NCI-H748 (cell line): ENCODE results near the gene CCL27.
A peak's percentile ranks its signal among the peaks of the same experiment; 100 is the strongest.

Experiments
- DNase-seq: peaks from one replicate; lab custom pipeline; 2025; ENCODE audit not compliant: unreplicated experiment; lab: John Stamatoyannopoulos, UW

The CCL27 gene

DNA sequence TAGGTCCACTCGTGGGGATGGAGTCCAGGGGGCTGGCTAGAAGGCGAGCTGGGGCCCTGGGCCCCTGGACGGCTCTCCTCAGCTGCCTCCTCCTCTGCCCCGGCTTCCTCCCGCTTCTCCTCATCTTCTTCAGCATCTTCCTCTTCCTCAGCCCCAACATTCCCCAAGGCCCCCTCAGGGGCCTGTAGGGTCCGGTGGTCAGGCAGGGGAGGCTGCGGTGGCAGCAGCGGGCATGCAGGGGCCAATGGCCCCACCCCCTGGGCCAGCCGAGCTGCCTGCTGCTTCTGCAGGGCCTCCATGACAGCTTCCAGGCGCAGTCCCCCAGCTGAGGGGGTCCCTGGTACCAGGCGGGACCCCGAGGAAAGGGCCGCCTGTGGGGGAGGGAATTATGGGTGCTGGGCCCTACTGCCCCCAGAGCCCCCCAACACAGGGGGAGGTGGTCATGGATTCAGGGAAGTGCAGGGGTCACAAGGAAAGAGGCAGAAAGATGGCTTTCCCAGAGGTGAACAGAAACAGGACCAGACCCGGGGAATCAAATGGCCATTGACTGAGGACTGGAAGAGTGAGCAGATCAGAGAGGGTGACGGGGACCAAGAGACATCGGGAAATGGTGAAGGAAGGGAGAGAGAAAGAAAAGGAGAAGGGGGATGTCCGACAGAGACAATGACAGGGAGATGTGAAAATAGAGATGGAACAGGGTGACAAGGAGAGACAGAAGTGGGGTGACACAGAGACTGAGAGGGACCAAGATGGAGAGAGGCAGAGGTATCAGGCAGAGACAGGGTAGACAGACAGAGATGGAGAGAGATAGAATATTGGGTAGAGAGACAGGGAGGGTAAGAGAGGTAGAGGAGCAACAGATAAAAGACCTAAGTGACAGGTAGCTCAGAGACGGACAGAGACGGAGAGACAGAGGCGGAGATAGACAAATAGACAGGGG is 34.5 kb downstream of the CCL27 start:
- DNase-seq: no peak

GRCh38 chr9:34625186-34625486 is 37.3 kb downstream of the CCL27 start:
- DNase-seq: no peak

GRCh38 chr9:34624475-34625185 is 37.8 kb downstream of the CCL27 start:
- DNase-seq: no peak

DNA sequence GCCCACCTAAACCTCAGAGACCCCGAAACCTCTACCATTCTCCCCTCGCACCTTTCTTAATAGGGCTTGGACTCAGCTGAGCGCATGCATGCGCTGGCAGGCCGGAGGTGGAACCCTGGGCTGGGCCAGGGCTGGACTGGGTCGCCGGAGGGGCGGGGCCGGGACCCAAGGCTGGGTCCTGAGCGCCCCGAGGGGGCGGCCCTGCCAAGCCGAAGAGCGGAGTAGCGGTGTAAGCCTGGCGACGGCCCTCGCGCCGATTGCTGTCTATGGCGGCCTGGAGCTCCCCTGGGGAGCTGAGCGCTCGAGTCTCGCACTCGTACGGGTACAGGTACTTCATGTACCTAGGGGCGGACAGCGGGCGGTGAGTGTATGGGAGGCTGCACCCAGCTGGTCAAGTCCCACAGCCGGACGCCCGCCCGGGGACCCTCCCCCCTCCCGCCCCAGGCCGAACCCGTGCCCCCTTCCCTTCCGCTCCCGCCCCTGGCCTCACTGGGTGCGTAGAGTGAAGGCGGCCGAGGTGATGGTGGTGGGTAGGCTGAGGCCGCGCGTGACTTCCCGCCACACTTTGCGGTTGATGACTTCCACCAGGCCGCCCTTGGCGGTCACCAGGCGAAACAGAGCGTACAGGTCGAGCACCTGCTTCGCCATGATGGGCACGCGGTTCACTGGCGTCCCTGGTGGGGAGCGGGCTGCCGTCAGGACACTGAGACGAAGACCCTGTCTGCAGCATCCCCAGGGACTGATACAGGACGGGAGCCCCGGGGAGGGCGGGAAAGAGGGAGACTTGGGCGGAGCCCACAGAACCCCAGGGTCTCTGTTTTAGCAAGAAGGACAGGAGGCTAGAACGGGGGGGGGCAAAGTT is 38.9 kb downstream of the CCL27 start:
- no peak for DNase-seq

GRCh38 chr9:34620061-34620994 is 42.1 kb downstream of the CCL27 start, which contains the start of gene DCTN3:
TSS of gene DCTN3 (minus strand) at chr9:34620495. CDS start at chr9:34620464, 31 bp downstream.
- peak; percentile 97 for DNase-seq

GRCh38 chr9:34615132-34615531 is 47.3 kb downstream of the CCL27 start:
- no peak for DNase-seq

DNA sequence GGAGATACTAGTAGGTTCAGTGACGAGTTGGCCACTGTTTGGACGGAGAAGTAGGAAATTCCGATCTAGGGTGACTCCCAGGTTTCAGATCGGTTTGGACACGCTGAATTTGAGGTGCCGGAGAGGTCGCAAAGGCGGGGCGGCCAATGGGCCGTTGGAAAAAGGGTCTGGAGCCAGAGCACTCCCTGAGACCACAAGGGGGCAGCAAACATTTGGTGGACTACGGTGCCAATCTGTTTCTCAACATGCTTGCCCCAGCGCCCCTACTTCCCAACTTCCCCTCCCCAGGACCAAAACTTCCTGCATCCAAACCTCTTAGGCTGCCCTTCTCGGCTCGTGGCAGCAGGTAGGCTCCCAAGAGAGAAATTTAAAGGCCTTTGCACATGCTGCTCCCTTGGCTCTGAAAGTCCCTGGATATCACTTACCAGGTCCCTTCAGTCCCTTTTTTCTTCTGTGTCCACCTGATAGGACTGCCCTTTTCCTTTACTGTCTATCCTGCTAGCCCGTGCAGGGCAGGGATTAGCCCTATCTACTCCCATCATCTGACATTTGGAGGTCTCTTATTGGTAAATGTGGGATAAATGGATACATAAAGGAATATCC is 49.6 kb downstream of the CCL27 start:
- DNase-seq: peak; percentile 83
